Activated CD8-positive, alpha-beta memory T cell treated with anti-CD3 and anti-CD28 coated beads, Interleukin-2, amount 10 ng/mL, durations not matched to agents 7 days and 5 days (primary cell): ENCODE data around the gene KLF3. TPM values are rescaled to one million over a fixed set of nuclear protein-coding genes. Genes with fewer than 3 reads are reported as not detected.

Experiments
- ATAC-seq: fragments of 150-1000 bp; cut with Tn5 transposase; one replicate; pipeline ENCODE4 v1.10.0; 2021; ENCODE audit warnings: moderate library complexity
- CTCF ChIA-PET: fragments of 350-600 bp; sonication (Branson Sonifier 250); formaldehyde crosslinking; loops from one replicate; lab custom pipeline; 2021; ENCODE audit warnings: antibody characterized with exemption; lab: Charles Lee
- DNase-seq: peaks from one replicate; pipeline ENCODE4 v3.0.0-alpha.2; 2020
- H3K27ac Mint-ChIP-seq: one replicate; pipeline ENCODE4 v1.8.0; 2021; ENCODE audit warnings: mild to moderate bottlenecking, mixed read lengths
- H3K27me3 Mint-ChIP-seq: one replicate; pipeline ENCODE4 v1.8.0; 2021; ENCODE audit warnings: mixed read lengths
- H3K36me3 Mint-ChIP-seq: one replicate; pipeline ENCODE4 v1.8.0; 2021; ENCODE audit warnings: mild to moderate bottlenecking, mixed read lengths
- H3K4me1 Mint-ChIP-seq: one replicate; pipeline ENCODE4 v1.8.0; 2021; ENCODE audit warnings: mixed read lengths
- H3K4me3 Mint-ChIP-seq: one replicate; pipeline ENCODE4 v1.8.0; 2021; ENCODE audit warnings: mild to moderate bottlenecking, moderate library complexity, mixed read lengths
- H3K9me3 Mint-ChIP-seq: one replicate; pipeline ENCODE4 v1.8.0; 2022; ENCODE audit warnings: low read depth, mixed read lengths
- total RNA-seq, 2 experiments: library from RNA; stranded (reverse); gene quantifications; one replicate each; pipeline ENCODE4 v1.2.3, GENCODE V29; 2021

KLF3 gene
- total RNA-seq, 2 experiments from 2014 or later = 2.6 to 3.5 TPM

GRCh38 chr4:38682336-38682735 lies 18.3 kb downstream of the KLF3 start:
- no peaks in the 10 kb centered on the region for H3K9me3 Mint-ChIP-seq
- no peak overlapping the region for H3K27ac Mint-ChIP-seq

GRCh38 chr4:38683276-38683675 lies 19.3 kb downstream of the KLF3 start:
- H3K27ac Mint-ChIP-seq = no peak overlapping the region
- DNase-seq = no peak

More at GRCh38 chr4:38682336-38682735, 18.3 kb downstream of the KLF3 start:
- no peak overlapping the region for H3K4me3 Mint-ChIP-seq
- ATAC-seq (no peak), DNase-seq (no peak)
- CTCF ChIA-PET = interaction anchor here (1.9 kb wide), 1 partner anchor 49 kb away, joined by 4 read pairs; no protein-coding TSS in a partner anchor
- peaks cover 23% of the 10 kb centered on the region for H3K4me1 Mint-ChIP-seq
- no peaks in the 10 kb centered on the region for H3K36me3 Mint-ChIP-seq
- peaks cover 2% of the 10 kb centered on the region for H3K27me3 Mint-ChIP-seq

GRCh38 chr4:38684271-38684670 lies 20.3 kb downstream of the KLF3 start:
- H3K36me3 Mint-ChIP-seq = peaks cover 7% of the 10 kb centered on the region

More at GRCh38 chr4:38683276-38683675, 19.3 kb downstream of the KLF3 start:
- Mint-ChIP-seq H3K36me3 (no peaks in the 10 kb centered on the region), H3K4me3 (no peak overlapping the region), H3K4me1 (peaks cover 25% of the 10 kb centered on the region), H3K27me3 (peaks cover 2% of the 10 kb centered on the region), H3K9me3 (no peaks in the 10 kb centered on the region)
- ATAC-seq = no peak
- CTCF ChIA-PET = interaction anchor here (1.1 to 1.9 kb wide), 3 partner anchors 16 to 506 kb away, joined by 3 to 4 read pairs (median 4); no protein-coding TSS in a partner anchor

GRCh38 chr4:38684951-38685844 lies 21.2 kb downstream of the KLF3 start:
- peaks cover 12% of the 10 kb centered on the region for H3K36me3 Mint-ChIP-seq
- DNase-seq = no peak
- H3K4me1 Mint-ChIP-seq = peaks cover 25% of the 10 kb centered on the region
- H3K4me3 Mint-ChIP-seq = no peak overlapping the region
- no peaks in the 10 kb centered on the region for H3K9me3 Mint-ChIP-seq
- CTCF ChIA-PET = interaction anchor here (1.0 to 2.1 kb wide), 3 partner anchors 11 to 508 kb away, joined by 3 to 4 read pairs (median 4); no protein-coding TSS in a partner anchor
- no peak overlapping the region for H3K27ac Mint-ChIP-seq
- ATAC-seq = no peak
- H3K27me3 Mint-ChIP-seq = peaks cover 2% of the 10 kb centered on the region

More at GRCh38 chr4:38684271-38684670, 20.3 kb downstream of the KLF3 start:
- Mint-ChIP-seq H3K4me3 (no peak overlapping the region), H3K27me3 (peaks cover 2% of the 10 kb centered on the region), H3K4me1 (peaks cover 25% of the 10 kb centered on the region), H3K9me3 (no peaks in the 10 kb centered on the region), H3K27ac (no peak overlapping the region)
- DNase-seq (no peak), ATAC-seq (peak; percentile 63)
- CTCF ChIA-PET = interaction anchor here (0.7 to 1.5 kb wide), 2 partner anchors 504 to 507 kb away, joined by 3 to 4 read pairs; no protein-coding TSS in a partner anchor

GRCh38 chr4:38686682-38687081 lies 22.7 kb downstream of the KLF3 start:
- ATAC-seq (no peak), DNase-seq (no peak)
- CTCF ChIA-PET = interaction anchor here (1.7 to 2.1 kb wide), 3 partner anchors 12 to 507 kb away, joined by 4 to 10 read pairs (median 6); no protein-coding TSS in a partner anchor
- H3K4me3 Mint-ChIP-seq = no peak overlapping the region
- peaks cover 25% of the 10 kb centered on the region for H3K4me1 Mint-ChIP-seq
- no peaks in the 10 kb centered on the region for H3K9me3 Mint-ChIP-seq
- H3K27me3 Mint-ChIP-seq = peaks cover 2% of the 10 kb centered on the region
- peaks cover 17% of the 10 kb centered on the region for H3K36me3 Mint-ChIP-seq
- H3K27ac Mint-ChIP-seq = no peak overlapping the region

- Mint-ChIP-seq H3K9me3 (no peaks in the 10 kb centered on the region), H3K4me3 (no peak overlapping the region), H3K36me3 (peaks cover 17% of the 10 kb centered on the region), H3K4me1 (peaks cover 25% of the 10 kb centered on the region), H3K27me3 (peaks cover 2% of the 10 kb centered on the region), H3K27ac (no peak overlapping the region)
- peak; percentile 39 for ATAC-seq
- DNase-seq = no peak
- CTCF ChIA-PET = interaction anchor here (0.7 to 1.9 kb wide), 3 partner anchors 13 to 508 kb away, joined by 3 to 10 read pairs (median 6); no protein-coding TSS in a partner anchor
Observed at GRCh38 chr4:38687571-38688011, 23.6 kb downstream of the KLF3 start.

GRCh38 chr4:38688676-38689355 lies 24.8 kb downstream of the KLF3 start:
- Mint-ChIP-seq H3K9me3 (no peaks in the 10 kb centered on the region), H3K27me3 (peaks cover 1% of the 10 kb centered on the region), H3K4me3 (no peak overlapping the region), H3K27ac (no peak overlapping the region), H3K4me1 (peaks cover 24% of the 10 kb centered on the region), H3K36me3 (peaks cover 17% of the 10 kb centered on the region)
- CTCF ChIA-PET = no interaction called here
- DNase-seq = no peak
- no peak for ATAC-seq

- no peaks in the 10 kb centered on the region for H3K9me3 Mint-ChIP-seq
- peaks cover 10% of the 10 kb centered on the region for H3K4me1 Mint-ChIP-seq
- DNase-seq (no peak), ATAC-seq (no peak)
- CTCF ChIA-PET = interaction anchor here (3.1 kb wide), 1 partner anchor 16 kb away, joined by 13 read pairs; no protein-coding TSS in a partner anchor
- H3K36me3 Mint-ChIP-seq = peaks cover 17% of the 10 kb centered on the region
- H3K27ac Mint-ChIP-seq = no peak overlapping the region
- no peak overlapping the region for H3K4me3 Mint-ChIP-seq
- H3K27me3 Mint-ChIP-seq = no peaks in the 10 kb centered on the region
Observed at GRCh38 chr4:38691251-38692008, 27.4 kb downstream of the KLF3 start.

- ATAC-seq (no peak), DNase-seq (no peak)
- Mint-ChIP-seq H3K36me3 (peaks cover 17% of the 10 kb centered on the region), H3K4me3 (no peak overlapping the region), H3K4me1 (peaks cover 7% of the 10 kb centered on the region), H3K27me3 (no peaks in the 10 kb centered on the region), H3K9me3 (no peaks in the 10 kb centered on the region), H3K27ac (no peak overlapping the region)
- CTCF ChIA-PET = interaction anchor here (3.1 kb wide), 1 partner anchor 17 kb away, joined by 13 read pairs; no protein-coding TSS in a partner anchor
Observed at GRCh38 chr4:38692421-38692820, 28.4 kb downstream of the KLF3 start.

- Mint-ChIP-seq H3K4me3 (no peak overlapping the region), H3K27me3 (no peaks in the 10 kb centered on the region), H3K4me1 (no peaks in the 10 kb centered on the region), H3K36me3 (peaks cover 15% of the 10 kb centered on the region), H3K9me3 (no peaks in the 10 kb centered on the region), H3K27ac (no peak overlapping the region)
- CTCF ChIA-PET = interaction anchor here (3.1 kb wide), 1 partner anchor 18 kb away, joined by 13 read pairs; no protein-coding TSS in a partner anchor
- ATAC-seq (no peak), DNase-seq (no peak)
Observed at GRCh38 chr4:38693569-38693968, 29.6 kb downstream of the KLF3 start.

GRCh38 chr4:38694330-38694729 lies 30.3 kb downstream of the KLF3 start:
- Mint-ChIP-seq H3K36me3 (peaks cover 10% of the 10 kb centered on the region), H3K4me3 (no peak overlapping the region), H3K9me3 (no peaks in the 10 kb centered on the region), H3K4me1 (no peaks in the 10 kb centered on the region), H3K27ac (no peak overlapping the region), H3K27me3 (no peaks in the 10 kb centered on the region)
- no peak for ATAC-seq
- CTCF ChIA-PET = interaction anchor here (3.1 kb wide), 1 partner anchor 18 kb away, joined by 13 read pairs; no protein-coding TSS in a partner anchor
- DNase-seq = no peak

GRCh38 chr4:38695809-38696208 lies 31.8 kb downstream of the KLF3 start:
- no peaks in the 10 kb centered on the region for H3K9me3 Mint-ChIP-seq
- ATAC-seq (no peak), DNase-seq (no peak)
- no peaks in the 10 kb centered on the region for H3K4me1 Mint-ChIP-seq
- no peak overlapping the region for H3K27ac Mint-ChIP-seq
- H3K4me3 Mint-ChIP-seq = no peak overlapping the region
- H3K36me3 Mint-ChIP-seq = no peaks in the 10 kb centered on the region
- no peaks in the 10 kb centered on the region for H3K27me3 Mint-ChIP-seq
- CTCF ChIA-PET = no interaction called here
